Transverse colon (tissue), 4 donors: ENCODE data around the gene C11orf21. TPM values are rescaled to one million over a fixed set of nuclear protein-coding genes. Genes with fewer than 3 reads are reported as not detected.

Experiments
- DNase-seq: peaks from one replicate; pipeline ENCODE4 v3.0.0-alpha.2; 2019
- H3K27ac ChIP-seq, 4 donors: fragments of 200-600 bp; sonication (generic); 2 replicates each; pipeline ENCODE4 v1.5.1; 2016 to 2018; ENCODE audit warnings: inconsistent platforms in 4 of 4
- H3K27me3 ChIP-seq: fragments of 200-600 bp; sonication (generic); 2 replicates; pipeline ENCODE4 v1.5.1; 2017; ENCODE audit warnings: inconsistent platforms
- H3K36me3 ChIP-seq, 4 donors: fragments of 200-600 bp; sonication (generic); 2 replicates each; pipeline ENCODE4 v1.5.1; 2017 to 2019; ENCODE audit warnings: inconsistent platforms in 4 of 4
- H3K4me1 ChIP-seq, 4 donors: fragments of 200-600 bp; sonication (generic); 2 replicates each; pipeline ENCODE4 v1.5.1; 2017 to 2020; ENCODE audit warnings: inconsistent platforms in 4 of 4
- H3K4me3 ChIP-seq, 4 donors: fragments of 200-600 bp; sonication (generic); 1 replicate in 1 of 4; 2 replicates in 3 of 4; pipeline versions ENCODE4 v1.5.1 to v1.6.1; 2017 to 2019; ENCODE audit warnings: inconsistent platforms in 4 of 4
- H3K9me3 ChIP-seq, 2 donors: fragments of 200-600 bp; sonication (generic); 2 replicates each; pipeline ENCODE4 v1.5.1; 2017 to 2019; ENCODE audit warnings: inconsistent platforms in 2 of 2
- CTCF ChIP-seq, 5 experiments: fragments of 200-600 bp in 3 of 5; fragments of 450-650 bp in 2 of 5; sonication (generic) in 3 of 5; IDR thresholded peaks; 1 replicate in 2 of 5; 2 replicates in 3 of 5; pipeline ENCODE4 v1.5.1; 2016 to 2017; ENCODE audit warnings: antibody characterized with exemption in 5 of 5, inconsistent platforms in 3 of 5, mild to moderate bottlenecking in 2 of 5, moderate library complexity in 1 of 5
- EP300 ChIP-seq: sonication (generic); formaldehyde crosslinking; IDR thresholded peaks from one replicate; pipeline ENCODE4 v1.6.1; 2017; ENCODE audit warnings: antibody characterized with exemption, low read depth
- POLR2A ChIP-seq: fragments of 450-650 bp; IDR thresholded peaks from one replicate; pipeline ENCODE4 v1.6.1; 2016; ENCODE audit warnings: antibody characterized with exemption, mild to moderate bottlenecking, moderate library complexity
- POLR2AphosphoS5 ChIP-seq, 3 donors: sonication (generic); formaldehyde crosslinking; IDR thresholded peaks; one replicate each; pipeline ENCODE4 v1.6.1; 2016; ENCODE audit warnings: antibody characterized with exemption in 3 of 3
- WGBS, 2 donors: methylation state at CpG; one replicate each; pipeline ENCODE4 v1.1.5; 2018; ENCODE audit warnings: low coverage in 1 of 2; 5-methylcytosine and 5-hydroxymethylcytosine counted together
- in situ Hi-C, 4 donors: fragments of 200-750 bp; cut with MboI; loops; one replicate each; pipeline versions ENCODE4 v1.15.0 to v1.15.1; 2017; ENCODE audit warnings: low sequenced_read_pairs in 3 of 4, low pct_ligation_motif_present in 1 of 4, low pct_unique_long_range_greater_than_20kb in 1 of 4
- intact Hi-C: fragments of 100-400 bp; cut with DNase I; formaldehyde crosslinking; loops from one replicate; pipeline ENCODE4 v1.15.1; 2023; ENCODE audit warnings: low total_unique reads
- total RNA-seq, 4 donors: library from RNA; depleted of rRNA; stranded (reverse); fragments of >200 nt; gene quantifications; one replicate each; pipeline ENCODE4 v1.1.0, GENCODE V29; 2016

The C11orf21 gene
- total RNA-seq, 4 donors from 2014 or later = 0.27 TPM; not detected in 3

- H3K27me3 ChIP-seq = no peaks in the 10 kb centered on the region
- H3K36me3 ChIP-seq = no peaks in the 10 kb centered on the region
- WGBS, 2 donors = 85% methylated on average over 6 of the region's 6 CpGs; no CpG with 5 or more reads in 1 of the 2 donors
- H3K9me3 ChIP-seq = no peaks in the 10 kb centered on the region
- no peak for TF ChIP-seq CTCF (IDR thresholded peaks at IDR 0.05)
- in situ Hi-C loops (no loop called here), intact Hi-C loops (no loop called here)
- no peak overlapping the region for H3K27ac ChIP-seq
- H3K4me1 ChIP-seq = no peaks in the 10 kb centered on the region
- no peak overlapping the region for H3K4me3 ChIP-seq
- no peak for DNase-seq
Measured at GRCh38 chr11:2330696-2331095, 29.0 kb upstream of the C11orf21 start.

- DNase-seq = no peak
- Histone ChIP-seq H3K4me1 (no peaks in the 10 kb centered on the region), H3K27ac (no peak overlapping the region), H3K9me3 (no peaks in the 10 kb centered on the region), H3K4me3 (no peak overlapping the region), H3K36me3 (no peaks in the 10 kb centered on the region), H3K27me3 (no peaks in the 10 kb centered on the region)
- TF ChIP-seq POLR2AphosphoS5 (IDR thresholded peaks at IDR 0.05) (no peak), POLR2A (no peak), EP300 (no peak), CTCF (IDR thresholded peaks at IDR 0.05) (no peak)
- WGBS, 2 donors = 87 to 100% methylated on average over 1 to 9 of the region's 9 CpGs
- in situ Hi-C loops (no loop called here), intact Hi-C loops (no loop called here)
Measured at GRCh38 chr11:2329551-2329950, 27.8 kb upstream of the C11orf21 start.

GRCh38 chr11:2328656-2329354, 27.1 kb upstream of the C11orf21 start:
- H3K36me3 ChIP-seq = no peaks in the 10 kb centered on the region

DNA sequence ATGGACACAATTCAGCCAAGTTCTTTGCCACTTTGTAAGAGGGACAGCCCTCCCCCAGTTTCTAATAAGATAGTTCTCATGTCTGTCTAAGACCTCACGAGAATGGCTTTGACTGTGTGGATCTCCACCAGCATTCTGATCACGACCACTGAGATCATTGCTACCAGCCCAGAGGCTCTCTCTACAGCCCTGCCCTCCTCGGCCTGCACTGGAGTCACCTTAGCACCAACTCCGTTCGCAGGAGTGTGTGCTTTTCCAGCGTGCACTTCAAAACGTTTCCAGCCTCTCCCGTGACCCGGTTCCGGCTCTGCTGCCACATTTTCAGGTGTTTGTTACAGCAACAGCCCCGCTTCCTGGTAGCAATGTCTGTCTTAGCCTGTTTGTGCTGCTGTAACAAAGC, 26.3 kb upstream of the C11orf21 start:
- WGBS, 2 donors = 91 to 100% methylated on average over 7 to 11 of the region's 11 CpGs
- H3K36me3 ChIP-seq = no peaks in the 10 kb centered on the region
- H3K27ac ChIP-seq = no peak overlapping the region
- no peaks in the 10 kb centered on the region for H3K9me3 ChIP-seq
- H3K27me3 ChIP-seq = no peaks in the 10 kb centered on the region
- in situ Hi-C loops = no loop called here
- no peak for DNase-seq
- no peaks in the 10 kb centered on the region for H3K4me1 ChIP-seq
- TF ChIP-seq CTCF (IDR thresholded peaks at IDR 0.05) = no peak
- TF ChIP-seq POLR2A = no peak
- TF ChIP-seq EP300 = no peak
- no peak for TF ChIP-seq POLR2AphosphoS5 (IDR thresholded peaks at IDR 0.05)
- intact Hi-C loops = no loop called here
- H3K4me3 ChIP-seq = no peak overlapping the region

More at GRCh38 chr11:2328656-2329354, 27.1 kb upstream of the C11orf21 start:
- TF ChIP-seq POLR2A (no peak), CTCF (IDR thresholded peaks at IDR 0.05) (no peak), POLR2AphosphoS5 (IDR thresholded peaks at IDR 0.05) (no peak), EP300 (no peak)
- Histone ChIP-seq H3K27ac (no peak overlapping the region), H3K27me3 (no peaks in the 10 kb centered on the region), H3K4me1 (no peaks in the 10 kb centered on the region), H3K4me3 (no peak overlapping the region), H3K9me3 (no peaks in the 10 kb centered on the region)
- intact Hi-C loops (no loop called here), in situ Hi-C loops (no loop called here)
- no peak for DNase-seq
- 87 to 92% methylated on average over 3 to 15 of the region's 15 CpGs for WGBS, 2 donors
